Keratinocyte (primary cell): ENCODE results near the gene C16orf95.

Experiments used
- EZH2 ChIP-seq: IDR thresholded peaks from one replicate; pipeline ENCODE4 v1.6.1; 2012; ENCODE audit warnings: inconsistent platforms, mild to moderate bottlenecking, low read length, moderate library complexity
- TF ChIP-seq, protein P1 (sequence below), 3 experiments: IDR thresholded peaks in 1 of 3; conservative IDR thresholded peaks in 1 of 3; optimal IDR thresholded peaks in 1 of 3; 2 replicates in 2 of 3; 3 replicates in 1 of 3; pipeline versions ENCODE3 to v1.5.1; 2011; ENCODE audit warnings: low read length in 3 of 3, mild to moderate bottlenecking in 3 of 3, moderate library complexity in 2 of 3, control low read depth in 1 of 3, inconsistent platforms in 1 of 3; ENCODE audit not compliant: insufficient read depth in 2 of 3; ENCODE audit errors: extremely low read depth in 1 of 3

DNA sequence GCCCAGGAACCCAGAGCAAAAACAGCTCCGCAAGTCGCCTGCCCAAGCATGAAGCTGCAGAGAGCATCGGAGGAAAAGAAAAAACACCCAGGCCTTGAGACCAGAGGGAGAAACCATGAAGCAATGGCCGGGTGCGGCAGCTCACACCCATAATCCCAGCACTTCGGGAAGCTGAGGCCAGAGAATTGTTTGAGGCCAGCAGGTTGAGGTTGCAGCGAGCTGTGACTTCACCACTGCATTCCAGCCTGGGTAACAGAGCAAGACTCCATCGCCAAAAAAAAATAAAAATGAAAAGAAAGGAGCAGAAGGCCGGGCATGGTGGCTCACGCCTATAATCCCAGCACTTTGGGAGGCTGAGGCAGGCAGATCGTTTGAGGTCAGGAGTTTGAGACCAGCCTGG, 40.3 kb downstream of the C16orf95 start:
- TF ChIP-seq, protein P1, sequence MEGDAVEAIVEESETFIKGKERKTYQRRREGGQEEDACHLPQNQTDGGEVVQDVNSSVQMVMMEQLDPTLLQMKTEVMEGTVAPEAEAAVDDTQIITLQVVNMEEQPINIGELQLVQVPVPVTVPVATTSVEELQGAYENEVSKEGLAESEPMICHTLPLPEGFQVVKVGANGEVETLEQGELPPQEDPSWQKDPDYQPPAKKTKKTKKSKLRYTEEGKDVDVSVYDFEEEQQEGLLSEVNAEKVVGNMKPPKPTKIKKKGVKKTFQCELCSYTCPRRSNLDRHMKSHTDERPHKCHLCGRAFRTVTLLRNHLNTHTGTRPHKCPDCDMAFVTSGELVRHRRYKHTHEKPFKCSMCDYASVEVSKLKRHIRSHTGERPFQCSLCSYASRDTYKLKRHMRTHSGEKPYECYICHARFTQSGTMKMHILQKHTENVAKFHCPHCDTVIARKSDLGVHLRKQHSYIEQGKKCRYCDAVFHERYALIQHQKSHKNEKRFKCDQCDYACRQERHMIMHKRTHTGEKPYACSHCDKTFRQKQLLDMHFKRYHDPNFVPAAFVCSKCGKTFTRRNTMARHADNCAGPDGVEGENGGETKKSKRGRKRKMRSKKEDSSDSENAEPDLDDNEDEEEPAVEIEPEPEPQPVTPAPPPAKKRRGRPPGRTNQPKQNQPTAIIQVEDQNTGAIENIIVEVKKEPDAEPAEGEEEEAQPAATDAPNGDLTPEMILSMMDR (optimal IDR thresholded peaks at IDR 0.05 in 1 of 3, IDR thresholded peaks at IDR 0.05 in 1 of 3, conservative IDR thresholded peaks at IDR 0.05 in 1 of 3; ENCODE audit: extremely low read depth in 1 of 3, insufficient read depth in 2 of 3, low read length in 3 of 3), result no peak
- no peak for TF ChIP-seq EZH2
